GM19463 (cell line): ENCODE measurements around the gene PAK1IP1.
A peak's percentile ranks its signal among the peaks of the same experiment; 100 is the strongest.
"Not testable (repeated sequence)": the region's sequence is repeated elsewhere in the genome, so short reads cannot be mapped to it uniquely, and the experiment has no call there.

Experiments
- ATAC-seq: cut with Tn5 transposase; IDR thresholded peaks from one replicate; pipeline ENCODE4 v1.9.1; 2021; ENCODE audit warnings: mild to moderate bottlenecking, moderate library complexity; ENCODE audit not compliant: unreplicated experiment

The PAK1IP1 gene, protein sequence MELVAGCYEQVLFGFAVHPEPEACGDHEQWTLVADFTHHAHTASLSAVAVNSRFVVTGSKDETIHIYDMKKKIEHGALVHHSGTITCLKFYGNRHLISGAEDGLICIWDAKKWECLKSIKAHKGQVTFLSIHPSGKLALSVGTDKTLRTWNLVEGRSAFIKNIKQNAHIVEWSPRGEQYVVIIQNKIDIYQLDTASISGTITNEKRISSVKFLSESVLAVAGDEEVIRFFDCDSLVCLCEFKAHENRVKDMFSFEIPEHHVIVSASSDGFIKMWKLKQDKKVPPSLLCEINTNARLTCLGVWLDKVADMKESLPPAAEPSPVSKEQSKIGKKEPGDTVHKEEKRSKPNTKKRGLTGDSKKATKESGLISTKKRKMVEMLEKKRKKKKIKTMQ

DNA sequence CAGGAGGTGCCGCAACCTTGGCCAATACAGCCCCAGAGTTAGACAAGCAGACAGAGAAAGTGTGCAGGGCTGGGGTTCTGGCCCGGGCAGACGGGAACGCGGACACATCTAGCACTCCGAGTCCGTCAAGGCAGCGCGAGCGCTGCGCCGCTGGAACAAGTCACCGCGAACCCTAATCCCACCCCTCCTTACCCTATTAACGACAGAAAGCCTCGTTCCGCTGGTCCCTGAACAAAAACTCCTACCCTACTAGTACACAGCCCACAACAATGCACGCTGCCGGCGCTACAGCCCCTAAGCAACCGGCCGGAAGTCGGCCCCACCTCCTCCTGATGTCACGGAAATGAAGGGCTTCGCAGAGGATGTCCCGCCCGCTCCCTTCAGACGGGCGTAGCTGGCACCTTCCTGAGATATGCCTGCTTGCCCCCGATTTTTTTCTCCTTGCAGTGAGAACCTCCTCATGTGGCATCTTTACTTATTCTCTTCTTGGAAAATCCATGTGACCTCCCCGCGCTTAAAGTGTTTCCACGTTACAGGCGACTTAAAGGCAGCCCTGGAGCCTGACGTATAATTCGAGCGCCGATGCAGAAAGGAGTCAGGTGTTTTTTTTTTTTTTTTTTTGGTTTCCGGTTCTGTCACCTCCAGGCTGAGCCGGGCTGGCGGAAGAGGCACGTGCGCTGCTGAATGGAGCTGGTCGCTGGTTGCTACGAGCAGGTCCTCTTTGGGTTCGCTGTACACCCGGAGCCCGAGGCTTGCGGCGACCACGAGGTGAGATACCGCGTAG lies at the start of gene PAK1IP1, which contains the start of gene C6orf52:
PAK1IP1 (plus strand) TSS at position 671 of the 784 bp plus-strand sequence; CDS start at position 685, 14 bp downstream.
C6orf52 (minus strand) TSS at position 315 of the 784 bp plus-strand sequence. CDS start 7,066 bp downstream, outside the sequence.
- ATAC-seq = peak; percentile 99

DNA sequence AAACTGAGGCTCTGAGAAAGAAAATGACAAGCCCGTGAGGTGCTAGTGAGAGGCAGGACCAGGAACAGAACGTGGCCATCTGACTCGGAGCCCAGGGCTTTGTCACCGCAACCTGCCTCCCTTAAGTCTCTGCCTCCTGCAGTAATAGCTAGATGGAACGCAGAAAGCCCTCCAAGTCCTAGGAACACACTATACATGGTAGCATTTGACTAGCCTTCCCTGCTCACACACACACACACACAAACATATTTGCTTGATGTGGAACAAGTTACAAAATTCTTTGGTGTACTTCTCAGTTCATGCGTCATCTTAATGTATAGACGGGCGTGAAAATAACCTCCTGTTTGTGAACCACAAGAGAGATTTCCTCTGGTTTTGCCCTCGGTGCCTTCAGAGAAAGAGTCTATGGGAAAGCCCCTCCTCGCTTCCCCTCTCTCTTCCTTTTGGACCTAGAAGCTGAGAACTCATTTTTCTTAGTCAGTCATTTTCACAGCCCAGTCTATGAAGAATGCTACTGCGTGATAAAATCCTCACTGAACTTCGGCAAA lies 39.2 kb upstream of the PAK1IP1 start:
- ATAC-seq = no peak

DNA sequence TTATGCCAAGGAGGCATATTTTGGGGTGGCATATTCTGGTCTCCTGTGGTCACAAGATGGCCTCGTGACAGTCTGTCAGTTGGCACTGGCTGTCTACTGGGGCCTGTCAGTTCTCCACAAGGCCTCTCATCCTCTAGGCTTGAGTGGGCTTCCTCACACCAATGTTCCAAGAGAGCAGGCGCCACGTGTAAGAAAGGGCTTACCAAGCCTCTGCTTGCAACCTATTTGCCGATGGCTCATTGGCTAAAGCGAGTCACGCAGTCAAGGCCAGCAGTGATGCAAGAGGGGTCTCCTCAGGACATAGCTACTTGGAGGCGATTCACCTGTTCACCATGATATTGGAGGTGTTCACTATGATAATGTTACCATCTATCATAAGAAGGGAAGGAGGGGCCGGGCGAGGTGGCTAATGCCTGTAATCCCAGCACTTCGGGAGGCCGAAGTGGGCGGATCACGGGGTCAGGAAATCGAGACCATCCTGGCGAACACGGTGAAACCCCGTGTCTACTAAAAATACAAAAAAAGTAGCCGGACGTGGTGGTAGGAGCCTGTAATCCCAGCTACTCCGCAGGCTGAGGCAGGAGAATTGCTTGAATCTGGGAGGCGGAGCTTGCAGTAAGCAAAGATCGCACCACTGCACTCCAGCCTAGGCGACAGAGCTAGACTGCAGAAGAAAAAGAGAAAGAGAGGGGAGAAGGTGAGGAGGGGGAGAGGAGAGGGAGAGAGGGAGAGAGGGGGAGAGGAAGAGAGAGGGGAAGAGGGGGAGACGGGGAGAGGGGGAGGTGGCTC lies 35.7 kb upstream of the PAK1IP1 start:
- no peak for ATAC-seq

DNA sequence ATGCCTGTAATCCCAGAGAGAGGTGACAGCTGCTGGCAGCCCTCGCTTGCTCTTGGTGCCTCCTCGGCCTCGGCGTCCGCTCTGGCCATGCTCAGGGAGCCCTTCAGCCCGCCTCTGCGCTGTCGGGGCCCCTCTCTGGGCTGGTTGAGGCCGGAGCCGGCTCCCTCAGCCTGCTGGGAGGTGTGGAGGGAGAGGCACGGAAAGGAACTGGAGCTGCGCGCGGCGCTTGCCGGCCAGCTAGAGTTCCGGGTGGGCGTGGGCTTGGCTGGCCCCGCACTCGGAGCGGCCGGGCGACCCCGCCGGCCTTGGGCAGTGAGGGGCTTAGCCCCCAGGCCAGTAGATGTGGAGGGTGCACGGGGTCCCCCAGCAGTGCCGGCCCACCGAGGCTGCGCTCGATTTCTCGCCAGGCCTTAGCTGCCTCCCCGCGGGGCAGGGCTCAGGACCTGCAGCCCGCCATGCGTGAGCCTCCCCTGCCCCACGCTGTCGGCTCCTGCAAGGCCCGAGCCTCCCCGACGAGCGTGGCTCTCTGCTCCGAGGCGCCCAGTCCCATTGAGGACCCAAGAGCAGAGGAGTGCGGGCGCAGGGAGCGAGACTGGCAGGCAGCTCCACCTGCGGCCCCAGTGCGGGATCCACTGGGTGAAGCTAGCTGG lies 34.9 kb upstream of the PAK1IP1 start:
- ATAC-seq = no peak

DNA sequence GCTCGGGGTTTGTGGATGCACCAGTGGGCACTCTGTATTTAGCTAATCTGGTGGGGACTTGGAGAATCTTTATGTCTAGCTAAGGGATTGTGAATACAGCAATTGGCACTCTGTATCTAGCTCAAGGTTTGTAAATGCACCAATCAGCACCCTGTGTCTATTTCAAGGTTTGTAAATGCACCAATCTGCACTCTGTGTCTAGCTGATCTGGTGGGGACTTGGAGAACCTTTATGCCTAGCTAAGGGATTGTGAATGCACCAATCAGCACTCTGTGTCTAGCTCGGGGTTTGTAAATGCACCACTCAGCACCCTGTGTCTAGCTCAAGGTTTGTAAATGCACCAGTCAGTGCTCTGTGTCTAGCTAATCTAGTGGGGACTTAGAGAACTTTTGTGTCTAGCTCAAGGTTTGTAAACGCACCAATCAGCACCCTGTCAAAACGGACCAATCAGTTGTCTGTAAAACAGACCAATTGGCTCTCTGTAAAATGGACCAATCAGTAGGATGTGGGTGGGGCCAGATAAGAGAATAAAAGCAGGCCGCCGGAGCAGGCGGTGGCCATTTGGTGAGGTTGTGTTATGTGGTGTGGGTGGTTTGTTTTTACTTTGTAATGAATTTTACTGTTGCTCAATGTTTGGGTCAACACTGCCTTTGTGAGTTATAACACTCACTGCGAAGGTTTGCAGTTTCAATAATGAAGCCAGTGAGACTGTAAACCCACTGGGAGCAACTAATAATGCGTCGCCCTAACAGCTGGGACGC lies 34.2 kb upstream of the PAK1IP1 start:
- ATAC-seq = not testable (repeated sequence)

DNA sequence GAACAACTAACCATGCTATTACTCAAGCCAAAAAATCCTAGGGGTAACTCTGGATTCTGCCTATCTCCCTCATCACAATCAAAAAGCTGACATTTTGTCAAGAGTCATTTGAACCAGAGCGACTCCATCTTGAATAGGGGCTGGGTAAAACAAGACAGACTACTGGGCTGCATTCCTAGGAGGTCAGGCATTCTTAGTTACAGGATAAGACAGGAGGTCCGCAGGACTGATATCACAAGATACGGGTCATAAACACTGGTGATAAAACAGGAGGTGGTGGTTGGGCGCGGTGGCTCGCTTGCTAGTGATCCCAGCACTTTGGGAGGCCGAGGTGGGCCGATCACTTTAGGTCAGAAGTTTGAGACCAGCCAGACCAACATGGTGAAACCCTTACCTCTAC lies 32.6 kb upstream of the PAK1IP1 start:
- no peak for ATAC-seq

DNA sequence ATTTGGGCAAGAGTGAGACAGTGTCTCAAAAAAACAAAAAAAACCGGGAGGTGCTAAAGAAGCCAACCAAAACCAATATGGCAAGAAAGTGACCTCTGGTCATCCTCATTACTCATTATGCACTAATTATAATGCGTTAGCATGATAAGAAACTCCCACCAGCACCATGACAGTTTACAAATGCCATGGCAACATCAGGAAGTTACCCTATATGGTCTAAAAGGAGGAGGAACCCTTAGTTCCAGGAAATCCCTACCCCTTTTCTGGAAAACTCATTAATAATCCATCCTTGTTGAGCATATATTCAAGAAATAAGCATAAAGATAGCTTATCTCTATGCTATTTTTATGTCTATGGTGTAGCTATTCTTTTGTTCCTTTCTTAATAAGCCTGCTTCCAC lies 32.0 kb upstream of the PAK1IP1 start:
- ATAC-seq = no peak

DNA sequence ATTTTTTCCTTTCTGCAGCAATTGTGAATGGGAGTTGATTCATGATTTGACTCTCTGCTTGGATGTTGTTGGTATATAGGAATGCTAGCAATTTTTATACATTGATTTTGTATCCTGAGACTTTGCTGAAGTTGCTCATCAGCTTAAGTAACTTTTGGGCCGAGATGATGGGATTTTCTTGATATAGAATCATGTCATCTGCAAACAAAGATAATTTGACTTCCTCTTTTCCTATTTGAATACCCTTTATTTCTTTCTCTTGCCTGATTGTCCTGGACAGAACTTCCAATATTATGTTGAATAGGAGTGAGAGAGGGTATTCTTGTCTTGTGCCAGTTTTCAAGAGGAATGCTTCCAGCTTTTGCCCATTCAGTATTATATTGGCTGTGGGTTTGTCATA lies 29.2 kb upstream of the PAK1IP1 start:
- not testable (repeated sequence) for ATAC-seq

DNA sequence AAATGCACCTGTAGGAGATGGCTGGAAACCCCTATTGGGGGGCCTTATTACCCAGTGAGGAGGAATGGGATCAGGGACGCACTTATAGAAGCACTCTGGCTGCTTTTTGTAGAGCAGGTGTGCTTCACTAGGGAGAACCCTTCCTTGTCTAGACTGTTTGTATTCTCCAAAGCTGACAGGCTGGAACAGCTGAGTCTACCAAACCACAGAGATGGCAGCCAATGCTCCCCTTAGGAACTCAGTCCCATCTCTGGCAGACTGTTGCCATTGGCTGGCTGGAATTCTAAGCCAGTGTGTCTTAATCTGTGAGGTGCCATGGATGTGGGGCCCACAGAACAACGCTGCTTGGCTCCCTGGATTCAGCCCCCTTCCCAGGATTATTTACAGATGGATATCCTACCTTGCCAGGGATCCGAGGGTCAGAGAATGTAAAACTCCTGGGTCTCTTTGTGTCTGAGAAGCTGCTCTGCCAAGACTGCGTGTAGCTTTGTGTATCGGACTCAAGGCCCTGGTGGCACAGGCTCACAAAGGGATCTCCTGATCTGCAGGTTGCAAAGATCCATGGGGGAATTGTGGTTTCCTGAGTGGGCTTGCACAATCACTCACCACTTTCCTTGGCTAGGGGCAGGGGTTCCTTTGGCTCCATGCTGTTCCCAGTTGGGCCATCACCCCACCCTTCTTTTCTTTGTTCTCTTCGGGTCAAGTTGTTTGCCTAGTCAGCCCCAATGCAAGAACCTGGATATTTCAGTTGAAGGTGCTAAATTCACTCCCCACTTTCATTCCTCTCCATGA lies 26.4 kb upstream of the PAK1IP1 start:
- ATAC-seq = no peak

DNA sequence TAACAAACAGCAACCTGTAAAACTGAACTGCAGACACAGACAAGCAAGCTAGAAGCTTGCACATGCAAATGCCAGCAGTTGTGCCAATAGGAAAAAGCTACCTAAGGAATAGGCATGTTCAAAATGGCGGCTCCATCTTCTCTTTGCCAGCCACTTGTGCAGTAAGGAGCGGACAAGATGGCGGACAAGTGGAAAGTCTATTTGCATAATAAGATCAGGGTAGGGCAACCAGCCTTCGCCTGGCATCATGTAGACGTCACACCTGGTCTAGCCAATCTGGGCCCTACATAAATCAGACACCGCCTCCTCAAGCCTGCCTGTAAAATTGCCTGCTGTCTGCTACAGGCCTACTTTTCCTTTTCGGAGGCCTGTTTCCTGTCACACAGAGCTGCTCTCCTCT lies 18.4 kb upstream of the PAK1IP1 start:
- ATAC-seq = no peak

DNA sequence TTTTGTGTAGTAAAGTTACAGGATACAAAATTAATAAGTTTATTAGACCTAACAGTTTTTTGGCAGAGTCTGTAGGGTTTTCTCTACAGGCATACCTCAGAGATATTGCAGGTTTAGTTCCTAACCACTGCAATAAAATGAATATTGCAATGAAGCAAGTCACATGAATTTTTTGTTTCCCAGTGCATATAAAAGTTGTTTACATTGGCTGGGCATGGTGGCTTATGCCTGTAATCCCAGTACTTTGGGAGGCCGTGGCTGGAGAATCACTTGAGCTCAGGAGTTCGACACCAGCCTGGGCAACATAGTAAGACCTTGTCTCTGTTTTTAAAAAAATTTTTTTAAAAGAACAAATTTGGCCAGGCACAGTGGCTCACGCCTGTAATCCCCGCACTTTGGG lies 16.3 kb upstream of the PAK1IP1 start:
- ATAC-seq = no peak

DNA sequence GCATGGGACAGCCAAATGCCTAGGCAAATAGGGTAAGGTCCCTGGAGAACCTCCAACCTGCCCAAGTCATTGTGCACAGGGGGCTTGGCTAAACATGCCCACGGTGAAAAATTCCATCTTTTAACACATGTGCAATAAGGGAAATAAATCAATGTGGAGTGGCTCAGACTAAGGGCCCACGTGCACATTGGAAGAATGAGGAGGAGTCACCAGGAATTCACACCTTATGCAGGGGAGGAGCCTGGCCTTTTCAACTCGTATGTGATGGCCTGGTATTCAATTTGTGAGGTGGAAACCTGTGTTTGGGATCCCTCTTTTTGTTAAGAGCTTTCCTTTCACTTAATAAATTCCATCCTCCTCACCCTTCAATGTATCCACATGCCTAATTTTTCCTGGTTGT lies 13.0 kb upstream of the PAK1IP1 start:
- no peak for ATAC-seq

DNA sequence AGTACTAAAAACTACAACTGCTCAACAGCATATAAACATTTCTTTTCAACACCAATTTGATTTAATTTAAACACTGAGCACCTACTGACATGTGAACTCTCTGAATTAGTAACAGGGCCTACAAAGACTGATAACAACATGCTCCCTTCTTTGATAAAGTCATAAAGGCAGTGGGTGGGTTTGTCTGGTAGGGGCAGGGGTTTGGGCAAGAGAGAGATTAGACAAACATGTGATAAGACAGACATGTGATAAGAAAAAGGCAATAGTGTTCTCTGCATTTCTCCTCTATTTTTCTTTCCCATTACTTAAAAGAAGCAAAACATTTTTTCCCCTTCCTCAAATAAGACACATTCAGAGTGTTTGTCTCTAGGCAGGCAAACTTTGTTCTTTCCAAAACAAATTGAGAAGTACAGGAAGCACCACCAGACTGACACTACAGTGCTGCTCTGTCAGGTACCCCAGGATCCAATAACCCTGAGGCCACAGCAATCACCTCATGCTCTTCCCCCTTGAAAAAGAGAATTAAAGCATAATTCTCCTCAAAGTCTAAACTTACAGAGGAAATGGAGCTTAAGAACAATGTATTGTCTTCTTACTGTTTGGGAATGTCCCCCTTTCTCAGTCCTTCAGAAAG lies 12.3 kb upstream of the PAK1IP1 start:
- ATAC-seq = no peak

DNA sequence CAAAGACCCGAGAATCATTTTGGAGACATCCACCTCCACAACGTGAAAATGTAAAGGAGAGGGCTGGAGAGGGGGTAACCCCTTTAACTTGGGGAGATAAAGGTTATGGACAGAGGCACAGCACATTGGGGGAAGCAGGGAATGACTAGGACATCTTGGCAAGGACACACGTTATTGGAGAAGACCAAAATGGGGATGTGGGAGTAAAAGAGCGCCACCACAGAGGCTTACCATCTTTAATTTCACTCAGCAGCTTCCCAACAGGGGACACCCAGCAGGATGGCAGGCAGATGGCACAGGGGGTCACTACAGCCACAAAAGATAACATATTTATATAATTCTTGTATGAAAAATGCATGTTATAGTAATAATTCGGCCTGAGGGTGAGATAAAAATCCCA lies 10.2 kb upstream of the PAK1IP1 start:
- ATAC-seq = no peak

DNA sequence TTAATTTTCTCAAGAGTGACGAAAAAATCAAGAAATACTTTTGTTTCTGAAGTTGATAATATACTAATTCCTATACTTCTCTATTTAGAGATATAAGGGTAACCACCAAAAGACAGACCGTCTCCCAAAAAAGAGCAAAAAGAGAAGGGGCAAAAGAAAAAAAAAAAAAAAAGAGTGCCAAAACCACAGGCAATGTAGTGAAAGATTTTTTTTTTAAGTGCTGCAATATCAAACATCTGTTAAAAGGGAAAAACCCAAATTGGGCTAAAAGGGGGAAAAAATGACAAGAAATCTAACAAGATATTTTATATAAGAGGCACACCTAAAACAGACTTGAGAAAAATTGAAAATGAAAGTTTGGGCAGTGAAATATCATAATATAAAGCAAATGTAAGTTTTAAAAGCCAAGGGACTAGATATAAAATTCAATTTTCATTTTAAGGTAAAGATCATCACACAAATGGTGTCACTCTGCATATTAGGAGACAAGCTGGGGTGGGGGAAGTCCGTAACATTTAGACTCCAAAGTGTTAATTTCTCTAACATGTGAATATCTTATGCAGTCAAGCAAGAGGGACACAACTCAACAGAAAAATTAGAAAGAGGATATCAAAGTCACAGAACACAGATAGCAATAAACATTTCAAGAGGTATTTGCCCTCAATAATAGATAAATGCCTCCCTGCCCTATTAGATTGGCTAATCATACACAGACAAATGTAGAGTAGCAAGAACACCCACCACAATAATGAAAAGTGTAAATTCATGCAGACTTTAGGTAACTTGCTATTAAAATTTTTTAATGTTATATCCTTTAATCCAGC lies 9.5 kb upstream of the PAK1IP1 start:
- ATAC-seq = no peak

DNA sequence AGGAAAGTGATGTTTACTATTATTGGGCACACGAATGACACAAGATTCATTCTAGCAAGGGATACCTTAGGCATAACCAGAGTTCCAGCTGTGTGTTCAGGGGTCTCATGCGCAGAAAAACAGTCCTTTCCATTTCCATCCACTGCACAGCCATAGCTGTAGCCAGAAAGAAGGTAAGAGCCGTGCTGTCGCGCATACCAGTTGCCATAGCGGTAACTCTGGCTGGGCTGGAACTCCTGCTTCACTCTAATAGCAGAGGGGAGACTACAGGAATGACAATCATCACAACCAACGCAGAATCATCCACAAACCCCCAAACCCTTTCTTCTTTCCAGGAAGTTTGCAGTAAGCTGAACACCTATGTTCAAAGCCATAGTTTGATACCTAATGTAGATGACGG lies 7.9 kb upstream of the PAK1IP1 start:
- no peak for ATAC-seq

DNA sequence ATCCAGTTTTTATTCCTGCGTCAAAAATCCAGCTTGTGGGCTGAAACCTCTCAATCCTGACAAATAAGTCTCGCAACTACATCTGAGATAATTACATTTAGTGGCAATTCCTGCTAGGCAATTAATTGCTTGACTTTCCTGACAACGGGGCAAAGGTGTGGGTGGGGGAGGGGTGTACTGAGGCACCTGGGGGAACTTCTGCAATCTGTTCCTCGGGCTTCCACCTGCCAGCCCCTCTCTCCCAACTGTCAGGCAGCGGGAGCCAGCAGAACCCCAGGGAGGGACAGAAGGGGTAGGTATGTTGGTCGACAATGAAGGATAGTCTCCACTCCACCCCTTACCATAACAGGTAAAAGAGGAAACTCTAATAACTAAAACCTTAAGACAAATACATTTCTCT lies 7.2 kb upstream of the PAK1IP1 start:
- no peak for ATAC-seq
